GM23248 (cell line): ENCODE data around the gene EID1. TPM values are rescaled to one million over a fixed set of nuclear protein-coding genes. Genes with fewer than 3 reads are reported as not detected.
A peak's percentile ranks its signal among the peaks of the same experiment; 100 is the strongest.

ENCODE experiments used
- DNase-seq: peaks from one replicate; pipeline ENCODE4 v3.0.0-alpha.2; 2015
- H2AFZ ChIP-seq: fragments of 200-600 bp; sonication (generic); 2 replicates; pipeline ENCODE4 v1.6.1; 2016; ENCODE audit warnings: antibody characterized with exemption
- H3F3A ChIP-seq: fragments of 200-600 bp; sonication (generic); 2 replicates; pipeline ENCODE4 v1.6.1; 2016; ENCODE audit warnings: mild to moderate bottlenecking, antibody characterized with exemption, mixed run types; ENCODE audit not compliant: insufficient read depth
- H3K27ac ChIP-seq: fragments of 200-600 bp; sonication (generic); 2 replicates; pipeline ENCODE4 v1.5.1; 2016; ENCODE audit warnings: mild to moderate bottlenecking
- H3K27me3 ChIP-seq: fragments of 200-600 bp; sonication (generic); replicated peaks from 2 replicates; pipeline ENCODE4 v1.6.1; 2016; ENCODE audit warnings: mild to moderate bottlenecking; ENCODE audit not compliant: insufficient read depth
- H3K36me3 ChIP-seq: fragments of 200-600 bp; sonication (generic); 2 replicates; pipeline ENCODE4 v1.6.1; 2016; ENCODE audit warnings: low read depth, mild to moderate bottlenecking
- H3K4me1 ChIP-seq: fragments of 200-600 bp; sonication (generic); 2 replicates; pipeline ENCODE4 v1.6.1; 2016; ENCODE audit warnings: mild to moderate bottlenecking; ENCODE audit not compliant: insufficient read depth
- H3K4me2 ChIP-seq: fragments of 200-600 bp; sonication (generic); one replicate; pipeline ENCODE4 v1.6.1; 2016; ENCODE audit warnings: mild to moderate bottlenecking; ENCODE audit not compliant: unreplicated experiment
- H3K4me3 ChIP-seq: fragments of 200-600 bp; sonication (generic); 2 replicates; pipeline ENCODE4 v1.5.1; 2016; ENCODE audit warnings: mild to moderate bottlenecking
- H3K79me2 ChIP-seq: fragments of 200-600 bp; sonication (generic); 2 replicates; pipeline ENCODE4 v1.6.1; 2016; ENCODE audit warnings: mild to moderate bottlenecking; ENCODE audit not compliant: insufficient read depth
- H3K9ac ChIP-seq: fragments of 200-600 bp; sonication (generic); 2 replicates; pipeline ENCODE4 v1.6.1; 2016; ENCODE audit warnings: mild to moderate bottlenecking
- H3K9me2 ChIP-seq: fragments of 200-600 bp; sonication (generic); 2 replicates; pipeline ENCODE4 v1.6.1; 2016; ENCODE audit warnings: mixed run types, mild to moderate bottlenecking, moderate library complexity; ENCODE audit not compliant: insufficient read depth
- H3K9me3 ChIP-seq: fragments of 200-600 bp; sonication (generic); one replicate; pipeline ENCODE4 v1.6.1; 2017; ENCODE audit warnings: low read depth
- H4K20me1 ChIP-seq: fragments of 200-600 bp; sonication (generic); 2 replicates; pipeline ENCODE4 v1.6.0; 2016; ENCODE audit not compliant: insufficient read depth
- EZH2 ChIP-seq: fragments of 200-600 bp; sonication (generic); IDR thresholded peaks from 2 replicates; pipeline ENCODE4 v1.6.1; 2018; ENCODE audit warnings: antibody characterized with exemption, mild to moderate bottlenecking; ENCODE audit not compliant: insufficient read depth, poor library complexity, severe bottlenecking
- EZH2phosphoT487 ChIP-seq: fragments of 200-600 bp; sonication (generic); IDR thresholded peaks from 2 replicates; pipeline ENCODE4 v1.6.1; 2018; ENCODE audit warnings: antibody characterized with exemption, moderate library complexity, mild to moderate bottlenecking, low read depth; ENCODE audit not compliant: insufficient read depth
- WGBS, 2 experiments: methylation state at CpG; one replicate each; pipeline ENCODE4 v1.1.6; 2015 to 2017; ENCODE audit warnings: low lambda C conversion rate in 2 of 2, low coverage in 1 of 2; ENCODE audit errors: missing lambda C conversion rate in 2 of 2; 5-methylcytosine and 5-hydroxymethylcytosine counted together
- in situ Hi-C: fragments of 300-500 bp; cut with MboI; formaldehyde crosslinking; loops from 2 replicates; pipeline ENCODE4 v1.15.0; 2020
- polyA plus RNA-seq: library from polyadenylated mRNA; unstranded; fragments of >200 nt; fragmentation: Nextera tagmentation; extraction: Ambion mirVana; gene quantifications from 2 replicates; pipeline ENCODE4 v1.2.1, GENCODE V29; 2016
- total RNA-seq: library from RNA; depleted of rRNA; stranded (reverse); fragments of >200 nt; shearing (Covaris generic); gene quantifications from 2 replicates; pipeline ENCODE4 v1.2.3, GENCODE V29; 2014

The EID1 gene
- total and polyA plus RNA-seq, 2 experiments from 2014 or later: 281 to 380 TPM

DNA sequence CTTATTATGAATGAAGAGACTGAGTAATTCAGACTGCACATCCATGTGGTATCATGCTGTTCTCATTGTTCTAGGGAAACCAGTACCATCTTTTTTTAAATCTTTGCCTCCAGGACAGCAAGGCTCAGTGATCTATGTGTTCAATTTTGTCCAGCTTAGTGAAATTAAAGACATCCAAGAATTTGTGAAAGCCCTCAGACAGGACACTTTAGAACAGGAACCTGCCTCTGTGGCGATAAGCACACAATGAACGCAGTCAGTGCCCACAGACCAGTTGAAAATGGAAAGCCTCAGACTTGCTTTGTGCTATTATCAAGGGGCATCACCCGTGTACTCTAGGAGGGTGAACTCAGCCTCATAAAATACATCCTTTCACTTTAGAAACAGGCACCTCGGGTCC, 20.1 kb downstream of the EID1 start:
- Histone ChIP-seq H3K36me3 (no peaks in the 10 kb centered on the region), H3K9me3 (no peaks in the 10 kb centered on the region), H3F3A (peaks cover 9% of the 10 kb centered on the region; the same call in 1 of the 2 replicates), H3K4me2 (peak overlapping the region; percentile 80), H3K9me2 (no peaks in the 10 kb centered on the region), H2AFZ (peak overlapping the region; percentile 91), H3K27ac (peak overlapping the region; percentile 63; the same call in 1 of the 2 replicates), H3K4me3 (peak overlapping the region; percentile 67), H3K4me1 (peaks cover 14% of the 10 kb centered on the region), H3K9ac (peak overlapping the region; percentile 76; the same call in 1 of the 2 replicates), H3K27me3 (no peaks in the 10 kb centered on the region), H3K79me2 (no peaks in the 10 kb centered on the region), H4K20me1 (no peaks in the 10 kb centered on the region)
- WGBS, 2 experiments: 52 to 58% methylated on average over 4 of the region's 4 CpGs
- in situ Hi-C loops: no loop called here
- peak; percentile 19 for DNase-seq
- TF ChIP-seq EZH2phosphoT487: no peak
- no peak for TF ChIP-seq EZH2

DNA sequence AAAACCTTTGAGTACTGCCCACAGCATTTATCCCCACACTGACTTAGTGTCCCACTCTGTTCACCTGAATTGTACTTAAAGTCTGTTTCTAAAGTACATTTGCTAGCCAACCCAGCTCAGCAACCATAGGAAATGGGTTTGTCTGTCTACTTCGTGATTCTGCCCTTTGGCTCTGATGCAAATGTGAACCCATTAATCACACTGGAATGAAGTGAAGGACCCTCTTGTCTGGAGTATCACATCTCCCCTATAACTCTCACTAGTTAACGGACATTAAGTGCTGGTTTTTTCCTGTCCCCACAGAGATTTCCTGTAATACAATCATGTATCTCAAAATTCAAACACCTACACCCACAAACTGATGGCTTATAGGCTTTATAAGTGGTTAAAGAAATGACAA, 20.5 kb downstream of the EID1 start:
- peak overlapping the region; percentile 80 for H3K4me2 ChIP-seq
- no peaks in the 10 kb centered on the region for H3K9me3 ChIP-seq
- H3K4me3 ChIP-seq: no peak overlapping the region
- H3K36me3 ChIP-seq: no peaks in the 10 kb centered on the region
- peak overlapping the region; percentile 91 for H2AFZ ChIP-seq
- no peaks in the 10 kb centered on the region for H3K9me2 ChIP-seq
- TF ChIP-seq EZH2phosphoT487 (no peak), EZH2 (no peak)
- H3K79me2 ChIP-seq: no peaks in the 10 kb centered on the region
- H4K20me1 ChIP-seq: no peaks in the 10 kb centered on the region
- peaks cover 14% of the 10 kb centered on the region for H3K4me1 ChIP-seq
- peaks cover 9% of the 10 kb centered on the region; the same call in 1 of the 2 replicates for H3F3A ChIP-seq
- H3K27ac ChIP-seq: no peak overlapping the region
- in situ Hi-C loops: no loop called here
- WGBS, 2 experiments: 73 to 80% methylated on average over 2 of the region's 2 CpGs
- H3K27me3 ChIP-seq: no peaks in the 10 kb centered on the region
- DNase-seq: no peak
- H3K9ac ChIP-seq: no peak overlapping the region

- no peaks in the 10 kb centered on the region for H3K9me2 ChIP-seq
- no peaks in the 10 kb centered on the region for H3K27me3 ChIP-seq
- peaks cover 9% of the 10 kb centered on the region; the same call in 1 of the 2 replicates for H3F3A ChIP-seq
- H3K4me3 ChIP-seq: no peak overlapping the region
- H3K36me3 ChIP-seq: no peaks in the 10 kb centered on the region
- no peak overlapping the region for H3K4me2 ChIP-seq
- no peak overlapping the region for H3K9ac ChIP-seq
- H3K79me2 ChIP-seq: no peaks in the 10 kb centered on the region
- 93 to 96% methylated on average over 4 of the region's 4 CpGs for WGBS, 2 experiments
- no peak overlapping the region for H3K27ac ChIP-seq
- H4K20me1 ChIP-seq: no peaks in the 10 kb centered on the region
- no peak for TF ChIP-seq EZH2
- TF ChIP-seq EZH2phosphoT487: no peak
- H3K4me1 ChIP-seq: peaks cover 14% of the 10 kb centered on the region
- in situ Hi-C loops: no loop called here
- no peak for DNase-seq
- H2AFZ ChIP-seq: no peak overlapping the region
- no peaks in the 10 kb centered on the region for H3K9me3 ChIP-seq
These were observed 21.9 kb downstream of the EID1 start for GRCh38 chr15:48899793-48900192.

DNA sequence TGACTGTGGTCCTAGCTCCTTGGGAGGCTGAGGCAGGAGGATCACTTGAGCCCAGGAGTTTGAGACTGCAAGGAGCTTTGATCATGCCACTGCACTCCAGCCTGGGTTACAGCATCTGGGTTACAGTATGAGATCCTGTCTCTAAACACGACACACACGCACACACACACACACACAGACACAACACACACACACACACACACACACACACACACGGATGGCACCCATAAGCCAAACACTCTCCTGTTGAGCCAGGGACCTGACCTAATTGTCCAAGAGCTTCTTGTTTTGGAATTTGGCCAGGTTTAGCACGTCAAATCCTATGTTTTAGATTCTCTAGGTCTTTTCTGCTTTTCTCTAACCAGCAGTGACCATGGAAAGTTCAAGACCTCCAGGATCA, 26.8 kb downstream of the EID1 start:
- no peak overlapping the region for H3K4me2 ChIP-seq
- no peaks in the 10 kb centered on the region for H3K27me3 ChIP-seq
- H3K79me2 ChIP-seq: no peaks in the 10 kb centered on the region
- DNase-seq: no peak
- H2AFZ ChIP-seq: no peak overlapping the region
- no peaks in the 10 kb centered on the region for H4K20me1 ChIP-seq
- H3K9me3 ChIP-seq: no peaks in the 10 kb centered on the region
- H3K4me3 ChIP-seq: no peak overlapping the region
- WGBS, 2 experiments: 85 to 89% methylated on average over 4 of the region's 4 CpGs
- H3K4me1 ChIP-seq: no peaks in the 10 kb centered on the region
- no peaks in the 10 kb centered on the region for H3K36me3 ChIP-seq
- no peaks in the 10 kb centered on the region for H3F3A ChIP-seq
- H3K9ac ChIP-seq: no peak overlapping the region
- no peaks in the 10 kb centered on the region for H3K9me2 ChIP-seq
- H3K27ac ChIP-seq: no peak overlapping the region
- TF ChIP-seq EZH2phosphoT487: no peak
- TF ChIP-seq EZH2: no peak
- in situ Hi-C loops: no loop called here

DNA sequence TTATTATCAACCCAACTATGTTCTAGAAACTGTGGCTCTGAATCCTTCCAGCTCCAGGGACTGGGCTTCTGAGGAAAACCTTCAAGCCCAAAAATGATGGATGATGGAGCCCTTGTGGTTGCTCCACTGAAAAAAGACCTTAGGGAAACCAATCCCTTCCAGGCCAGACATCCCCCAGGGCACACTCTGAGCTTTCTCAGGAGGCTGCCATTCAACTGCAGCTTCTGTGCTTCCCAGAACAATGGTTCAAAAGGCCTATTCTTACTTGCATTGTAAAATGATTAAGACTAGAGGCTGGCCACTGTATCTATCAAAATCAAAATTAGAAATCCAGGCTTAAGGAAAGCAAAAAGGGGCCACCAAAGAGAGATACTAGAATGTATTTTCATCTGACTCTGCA, 27.3 kb downstream of the EID1 start:
- Histone ChIP-seq H3F3A (no peaks in the 10 kb centered on the region), H3K4me2 (no peak overlapping the region), H2AFZ (no peak overlapping the region), H4K20me1 (no peaks in the 10 kb centered on the region), H3K27ac (no peak overlapping the region), H3K4me3 (no peak overlapping the region), H3K9ac (no peak overlapping the region), H3K79me2 (no peaks in the 10 kb centered on the region), H3K36me3 (no peaks in the 10 kb centered on the region), H3K9me2 (no peaks in the 10 kb centered on the region), H3K9me3 (no peaks in the 10 kb centered on the region), H3K4me1 (no peaks in the 10 kb centered on the region), H3K27me3 (no peaks in the 10 kb centered on the region)
- DNase-seq: no peak
- in situ Hi-C loops: no loop called here
- TF ChIP-seq EZH2phosphoT487 (no peak), EZH2 (no peak)
